Muscle of leg (tissue), 11 donors: ENCODE data around the gene KCNQ1. TPM values are rescaled to one million over a fixed set of nuclear protein-coding genes. Genes with fewer than 3 reads are reported as not detected.

ENCODE experiments used
- DNase-seq: peaks from one replicate; pipeline ENCODE4 v3.0.0; 2013
- H3K27ac ChIP-seq: one replicate; pipeline ENCODE4 v1.5.1; 2013; ENCODE audit warnings: mild to moderate bottlenecking, low read length, control low read depth
- H3K27me3 ChIP-seq: one replicate; pipeline ENCODE4 v1.6.1; 2013; ENCODE audit warnings: low read length; ENCODE audit not compliant: control insufficient read depth, insufficient read depth
- H3K36me3 ChIP-seq: one replicate; pipeline ENCODE4 v1.6.1; 2013; ENCODE audit warnings: low read length; ENCODE audit not compliant: control insufficient read depth, insufficient read depth
- H3K4me1 ChIP-seq: one replicate; pipeline ENCODE4 v1.6.1; 2013; ENCODE audit warnings: low read length; ENCODE audit not compliant: control insufficient read depth, insufficient read depth
- H3K4me3 ChIP-seq: one replicate; pipeline ENCODE4 v1.5.1; 2013; ENCODE audit warnings: low read length, control low read depth
- H3K9me3 ChIP-seq: replicated peaks from 2 replicates; pipeline ENCODE4 v1.6.1; 2013; ENCODE audit warnings: low read depth, low read length; ENCODE audit not compliant: control insufficient read depth
- WGBS: methylation state at CpG from one replicate; pipeline ENCODE4 v1.1.5; 2013; ENCODE audit warnings: missing lambda C conversion rate; ENCODE audit not compliant: insufficient coverage; 5-methylcytosine and 5-hydroxymethylcytosine counted together
- polyA plus RNA-seq, 8 donors: library from polyadenylated mRNA; unstranded; fragments of 120-200 nt; gene quantifications; one replicate each; pipeline versions ENCODE4 v1.2.1 to v1.2.3, GENCODE V29; 2013; ENCODE audit warnings: inconsistent platforms in 1 of 8, low replicate concordance in 1 of 8; ENCODE audit not compliant: insufficient read length in 8 of 8, insufficient read depth in 1 of 8
- total RNA-seq: library from RNA; stranded (reverse); fragments of 120-200 nt; gene quantifications from one replicate; pipeline ENCODE4 v1.2.4, GENCODE V29; 2013

Gene KCNQ1
- total and polyA plus RNA-seq, 9 donors, result 0.84 to 4.1 (median 2.6) TPM

- Histone ChIP-seq H3K27me3 (peaks cover 7% of the 10 kb centered on the region), H3K27ac (no peak overlapping the region), H3K9me3 (peaks cover 6% of the 10 kb centered on the region), H3K4me1 (peaks cover 16% of the 10 kb centered on the region), H3K36me3 (no peaks in the 10 kb centered on the region), H3K4me3 (no peak overlapping the region)
- WGBS, result no CpG with 5 or more reads among the region's 8 CpGs
- DNase-seq, result no peak
Observed at GRCh38 chr11:2755071-2755470, 310.3 kb downstream of the KCNQ1 start.

- H3K36me3 ChIP-seq, result peaks cover 2% of the 10 kb centered on the region
- 91% methylated on average over 5 of the region's 14 CpGs for WGBS
- peaks cover 6% of the 10 kb centered on the region for H3K9me3 ChIP-seq
- peaks cover 10% of the 10 kb centered on the region for H3K4me1 ChIP-seq
- H3K27ac ChIP-seq, result no peak overlapping the region
- no peak for DNase-seq
- no peak overlapping the region for H3K4me3 ChIP-seq
- no peaks in the 10 kb centered on the region for H3K27me3 ChIP-seq
Observed at GRCh38 chr11:2758751-2759150, 313.9 kb downstream of the KCNQ1 start.

GRCh38 chr11:2759228-2760195 is 314.7 kb downstream of the KCNQ1 start:
- Histone ChIP-seq H3K4me1 (peaks cover 10% of the 10 kb centered on the region), H3K27me3 (no peaks in the 10 kb centered on the region), H3K27ac (no peak overlapping the region), H3K9me3 (peaks cover 4% of the 10 kb centered on the region), H3K4me3 (no peak overlapping the region), H3K36me3 (peaks cover 2% of the 10 kb centered on the region)
- no peak for DNase-seq
- WGBS, result 62% methylated on average over 8 of the region's 17 CpGs

- no peak overlapping the region for H3K4me3 ChIP-seq
- no peak overlapping the region for H3K27ac ChIP-seq
- H3K4me1 ChIP-seq, result peaks cover 10% of the 10 kb centered on the region
- WGBS, result 93% methylated on average over 7 of the region's 20 CpGs
- peaks cover 2% of the 10 kb centered on the region for H3K36me3 ChIP-seq
- H3K9me3 ChIP-seq, result peaks cover 4% of the 10 kb centered on the region
- no peak for DNase-seq
- no peaks in the 10 kb centered on the region for H3K27me3 ChIP-seq
Observed at GRCh38 chr11:2760196-2760871, 315.5 kb downstream of the KCNQ1 start.

- 95% methylated on average over 33 of the region's 33 CpGs for WGBS
- H3K4me3 ChIP-seq, result no peak overlapping the region
- peaks cover 2% of the 10 kb centered on the region for H3K36me3 ChIP-seq
- H3K4me1 ChIP-seq, result peaks cover 10% of the 10 kb centered on the region
- no peak for DNase-seq
- H3K27ac ChIP-seq, result no peak overlapping the region
- H3K9me3 ChIP-seq, result peaks cover 2% of the 10 kb centered on the region
- no peaks in the 10 kb centered on the region for H3K27me3 ChIP-seq
Observed at GRCh38 chr11:2761131-2762030, 316.6 kb downstream of the KCNQ1 start.

- DNase-seq, result no peak
- Histone ChIP-seq H3K4me3 (no peak overlapping the region), H3K36me3 (peaks cover 2% of the 10 kb centered on the region), H3K9me3 (no peaks in the 10 kb centered on the region), H3K27ac (no peak overlapping the region), H3K4me1 (peaks cover 10% of the 10 kb centered on the region), H3K27me3 (no peaks in the 10 kb centered on the region)
- 86% methylated on average over 10 of the region's 10 CpGs for WGBS
Observed at GRCh38 chr11:2762031-2762380, 317.2 kb downstream of the KCNQ1 start.

GRCh38 chr11:2762451-2762850 is 317.6 kb downstream of the KCNQ1 start:
- Histone ChIP-seq H3K4me1 (peaks cover 10% of the 10 kb centered on the region), H3K4me3 (no peak overlapping the region), H3K9me3 (no peaks in the 10 kb centered on the region), H3K27ac (no peak overlapping the region), H3K27me3 (no peaks in the 10 kb centered on the region), H3K36me3 (peaks cover 2% of the 10 kb centered on the region)
- 82% methylated on average over 6 of the region's 17 CpGs for WGBS
- DNase-seq, result no peak

- H3K27ac ChIP-seq, result no peak overlapping the region
- peaks cover 2% of the 10 kb centered on the region for H3K36me3 ChIP-seq
- H3K4me3 ChIP-seq, result no peak overlapping the region
- H3K9me3 ChIP-seq, result no peaks in the 10 kb centered on the region
- 43% methylated on average over 1 of the region's 4 CpGs for WGBS
- no peak for DNase-seq
- H3K4me1 ChIP-seq, result peaks cover 13% of the 10 kb centered on the region
- H3K27me3 ChIP-seq, result peaks cover 4% of the 10 kb centered on the region
Observed at GRCh38 chr11:2763984-2764383, 319.2 kb downstream of the KCNQ1 start.

GRCh38 chr11:2765491-2765890 is 320.7 kb downstream of the KCNQ1 start:
- Histone ChIP-seq H3K27ac (no peak overlapping the region), H3K4me1 (peaks cover 4% of the 10 kb centered on the region), H3K4me3 (no peak overlapping the region), H3K27me3 (peaks cover 4% of the 10 kb centered on the region), H3K36me3 (peaks cover 2% of the 10 kb centered on the region), H3K9me3 (no peaks in the 10 kb centered on the region)
- DNase-seq, result no peak
- WGBS, result no CpG with 5 or more reads among the region's 3 CpGs
